H9 (cell line): ENCODE measurements around the gene SPEN. TPM values are rescaled to one million over a fixed set of nuclear protein-coding genes. Genes with fewer than 3 reads are reported as not detected.

Source experiments
- DNase-seq: peaks from one replicate; pipeline ENCODE4 v3.0.0-alpha.2; 2017
- H2AFZ ChIP-seq: one replicate; pipeline ENCODE4 v1.6.1; 2013; ENCODE audit warnings: mild to moderate bottlenecking, low read length, control low read depth, moderate library complexity
- H2AK5ac ChIP-seq: 2 replicates; pipeline ENCODE4 v1.6.1; 2013; ENCODE audit warnings: low read length, control low read depth, mixed read lengths; ENCODE audit not compliant: insufficient read length
- H2BK120ac ChIP-seq: one replicate; pipeline ENCODE4 v1.6.1; 2013; ENCODE audit warnings: low read depth, mild to moderate bottlenecking, low read length, control low read depth, inconsistent platforms; ENCODE audit not compliant: poor library complexity, severe bottlenecking
- H2BK12ac ChIP-seq: 2 replicates; pipeline ENCODE4 v1.6.1; 2013; ENCODE audit warnings: low read length, control low read depth, mixed read lengths, low read depth; ENCODE audit not compliant: insufficient read length
- H2BK15ac ChIP-seq: 2 replicates; pipeline ENCODE4 v1.6.1; 2013; ENCODE audit warnings: low read depth, low read length, control low read depth
- H2BK20ac ChIP-seq: one replicate; pipeline ENCODE4 v1.6.1; 2013; ENCODE audit warnings: low read depth, mild to moderate bottlenecking, low read length, control low read depth, inconsistent platforms; ENCODE audit not compliant: poor library complexity, severe bottlenecking
- H2BK5ac ChIP-seq: 2 replicates; pipeline ENCODE4 v1.6.1; 2013; ENCODE audit warnings: low read length, control low read depth, mixed read lengths; ENCODE audit not compliant: insufficient read length
- H3K14ac ChIP-seq: 2 replicates; pipeline ENCODE4 v1.6.1; 2013; ENCODE audit warnings: low read length, control low read depth; ENCODE audit not compliant: insufficient read depth
- H3K18ac ChIP-seq: 2 replicates; pipeline ENCODE4 v1.6.1; 2013; ENCODE audit warnings: low read depth, mild to moderate bottlenecking, mixed read lengths, low read length, control low read depth; ENCODE audit not compliant: insufficient read length
- H3K23ac ChIP-seq: 2 replicates; pipeline ENCODE4 v1.6.1; 2013; ENCODE audit warnings: low read length, control low read depth, mixed read lengths, low read depth; ENCODE audit not compliant: insufficient read length
- H3K23me2 ChIP-seq: 2 replicates; pipeline ENCODE4 v1.6.1; 2013; ENCODE audit warnings: low read depth, mild to moderate bottlenecking, mixed read lengths, low read length, control low read depth; ENCODE audit not compliant: insufficient read length, poor library complexity, severe bottlenecking
- H3K27ac ChIP-seq: 2 replicates; pipeline ENCODE4 v1.5.1; 2013; ENCODE audit warnings: low read length, control low read depth, mixed read lengths, low read depth; ENCODE audit not compliant: insufficient read length
- H3K27me3 ChIP-seq: 2 replicates; pipeline ENCODE4 v1.6.1; 2013; ENCODE audit warnings: low read length, control low read depth, inconsistent platforms; ENCODE audit not compliant: insufficient read depth
- H3K4ac ChIP-seq: 2 replicates; pipeline ENCODE4 v1.6.1; 2013; ENCODE audit warnings: low read depth, mild to moderate bottlenecking, control low read depth, inconsistent platforms, low read length, moderate library complexity
- H3K4me1 ChIP-seq: 2 replicates; pipeline ENCODE4 v1.6.1; 2013; ENCODE audit warnings: low read length, control low read depth, inconsistent platforms; ENCODE audit not compliant: insufficient read depth
- H3K4me2 ChIP-seq: 2 replicates; pipeline ENCODE4 v1.6.1; 2013; ENCODE audit warnings: low read length, control low read depth, mixed read lengths; ENCODE audit not compliant: insufficient read length, insufficient read depth
- H3K56ac ChIP-seq: 2 replicates; pipeline ENCODE4 v1.6.1; 2013; ENCODE audit warnings: low read depth, mild to moderate bottlenecking, mixed read lengths, low read length, control low read depth; ENCODE audit not compliant: insufficient read length
- H3K79me1 ChIP-seq: 2 replicates; pipeline ENCODE4 v1.6.1; 2013; ENCODE audit warnings: low read depth, mild to moderate bottlenecking, moderate library complexity, low read length, control low read depth, inconsistent platforms; ENCODE audit not compliant: insufficient read depth, poor library complexity, severe bottlenecking
- H3K79me2 ChIP-seq: 2 replicates; pipeline ENCODE4 v1.6.1; 2013; ENCODE audit warnings: low read length, control low read depth, inconsistent platforms; ENCODE audit not compliant: insufficient read depth
- H3K9ac ChIP-seq: 2 replicates; pipeline ENCODE4 v1.6.1; 2013; ENCODE audit warnings: low read length, control low read depth, mixed read lengths; ENCODE audit not compliant: insufficient read length; ENCODE audit errors: extremely low read depth
- H3K9me3 ChIP-seq: one replicate; pipeline ENCODE4 v1.6.1; 2013; ENCODE audit warnings: low read depth, low read length, inconsistent platforms; ENCODE audit not compliant: control insufficient read depth
- H3T11ph ChIP-seq: one replicate; pipeline ENCODE4 v1.6.1; 2013; ENCODE audit warnings: mild to moderate bottlenecking, low read length, control low read depth, inconsistent platforms
- H4K20me1 ChIP-seq: one replicate; pipeline ENCODE4 v1.6.1; 2013; ENCODE audit not compliant: control insufficient read depth, insufficient read length, insufficient read depth
- H4K5ac ChIP-seq: 2 replicates; pipeline ENCODE4 v1.6.1; 2013; ENCODE audit warnings: low read depth, mild to moderate bottlenecking, mixed read lengths, low read length, control low read depth; ENCODE audit not compliant: insufficient read length
- H4K8ac ChIP-seq: replicated peaks from 2 replicates; pipeline ENCODE4 v1.6.1; 2013; ENCODE audit warnings: low read length, control low read depth, mixed read lengths, low read depth; ENCODE audit not compliant: insufficient read length
- H4K91ac ChIP-seq: 2 replicates; pipeline ENCODE4 v1.6.1; 2013; ENCODE audit warnings: low read depth, mild to moderate bottlenecking, moderate library complexity, mixed read lengths, low read length, control low read depth; ENCODE audit not compliant: insufficient read length
- H3K27ac Mint-ChIP-seq, 3 experiments: 2 replicates in 2 of 3; 3 replicates in 1 of 3; pipeline ENCODE4 v1.8.0; 2020 to 2021; ENCODE audit warnings: mixed read lengths in 3 of 3, mild to moderate bottlenecking in 1 of 3, moderate library complexity in 1 of 3
- H3K27me3 Mint-ChIP-seq: 2 replicates; pipeline ENCODE4 v1.8.0; 2021; ENCODE audit warnings: low read depth, mild to moderate bottlenecking, moderate library complexity, mixed read lengths
- H3K36me3 Mint-ChIP-seq, 3 experiments: 2 replicates in 2 of 3; 3 replicates in 1 of 3; pipeline ENCODE4 v1.8.0; 2020 to 2021; ENCODE audit warnings: low read depth in 3 of 3, mixed read lengths in 3 of 3; ENCODE audit not compliant: insufficient read depth in 1 of 3
- H3K4me1 Mint-ChIP-seq, 2 experiments: 2 replicates each; pipeline ENCODE4 v1.8.0; 2020; ENCODE audit warnings: mixed read lengths in 2 of 2
- H3K4me3 Mint-ChIP-seq, 2 experiments: 2 replicates in 1 of 2; 3 replicates in 1 of 2; pipeline ENCODE4 v1.8.0; 2020 to 2021; ENCODE audit warnings: mild to moderate bottlenecking in 2 of 2, mixed read lengths in 2 of 2, moderate library complexity in 1 of 2
- H3K9me3 Mint-ChIP-seq, 2 experiments: 2 replicates in 1 of 2; 3 replicates in 1 of 2; pipeline ENCODE4 v1.8.0; 2020; ENCODE audit warnings: mild to moderate bottlenecking in 2 of 2, mixed read lengths in 2 of 2, moderate library complexity in 1 of 2
- WGBS: extraction: QIAGEN DNeasy Blood & Tissue Kit; methylation state at CpG from one replicate; pipeline ENCODE4 v1.1.7; 2013; ENCODE audit warnings: missing lambda C conversion rate, low lambda C conversion rate, mixed read lengths; ENCODE audit not compliant: insufficient read length; ENCODE audit errors: extremely low coverage; 5-methylcytosine and 5-hydroxymethylcytosine counted together
- total RNA-seq: library from RNA; stranded (reverse); gene quantifications from 2 replicates; pipeline ENCODE4 v1.2.1, GENCODE V29; 2021
- TF ChIP-seq, protein P1 (sequence below): fragments of 200-600 bp; sonication (generic); conservative IDR thresholded peaks from 3 replicates; pipeline ENCODE4 v1.8.0; 2021; ENCODE audit warnings: antibody characterized with exemption, mild to moderate bottlenecking

Gene SPEN
- total RNA-seq, 1 experiment from 2014 or later, result 59.6 TPM

DNA sequence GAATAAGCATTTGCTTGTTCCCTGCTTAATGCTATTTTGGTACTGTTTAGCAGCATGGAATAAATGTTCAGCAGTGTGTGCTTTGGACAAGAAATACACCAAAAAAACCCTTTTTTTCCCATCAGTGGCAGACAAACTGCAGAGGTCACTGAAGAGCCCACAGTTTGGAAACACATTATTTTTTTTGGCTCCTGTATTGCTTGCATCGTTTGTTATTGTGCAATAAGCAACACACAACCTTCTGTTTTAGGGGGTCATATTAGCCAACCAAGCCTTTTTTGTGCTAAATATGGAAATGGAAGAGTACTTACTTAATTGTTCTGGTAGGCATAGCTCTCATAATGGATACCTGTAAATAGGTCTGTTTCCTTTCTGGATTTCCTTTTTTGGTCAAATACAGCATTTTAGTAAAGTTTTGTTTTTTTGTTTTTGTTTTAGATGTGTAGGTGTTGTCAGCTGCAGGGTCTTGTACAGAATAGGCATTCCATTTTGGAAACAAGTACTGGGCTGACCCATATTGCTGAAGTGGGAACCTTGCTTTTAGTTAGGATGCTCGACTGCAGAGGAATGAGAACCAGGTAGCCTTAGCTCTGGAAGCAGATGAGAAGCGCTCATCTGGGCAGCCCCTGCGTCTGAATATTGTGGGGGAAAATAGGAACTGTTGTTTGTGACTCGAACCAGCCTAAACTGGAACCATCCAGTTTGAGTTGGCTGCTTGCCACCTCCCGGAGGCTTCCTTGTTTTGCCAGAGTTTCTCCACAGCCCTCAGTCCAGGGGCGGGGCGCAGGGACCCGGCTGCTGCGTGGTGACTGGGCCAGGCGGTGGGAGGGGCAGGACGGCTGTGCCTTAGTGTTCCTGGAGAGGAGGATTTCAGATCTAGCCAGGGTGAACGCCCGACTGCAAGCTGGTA lies 38.4 kb downstream of the SPEN start:
- H2BK120ac ChIP-seq, result peak overlapping the region; percentile 95
- H3K27ac ChIP-seq, result peak overlapping the region; percentile 98
- H3K79me1 ChIP-seq, result peaks cover 12% of the 10 kb centered on the region
- no peaks in the 10 kb centered on the region for H3K27me3 ChIP-seq
- peak overlapping the region; percentile 58 for H3K4me2 ChIP-seq
- H3K56ac ChIP-seq, result no peak overlapping the region
- Mint-ChIP-seq H3K9me3 (no peaks in the 10 kb centered on the region), H3K4me3 (peak overlapping the region in 1 of 2 experiments; percentile 69; a peak in 3 of 5 replicates), H3K27me3 (no peaks in the 10 kb centered on the region), H3K4me1 (peaks cover 19 to 32% of the 10 kb centered on the region in 2 experiments), H3K36me3 (peaks cover 3 to 16% (median 13%) of the 10 kb centered on the region in 3 experiments; a peak in 6 of 7 replicates), H3K27ac (peak overlapping the region; percentile 75 to 100 (median 84))
- peak overlapping the region; percentile 85 for H3T11ph ChIP-seq
- H2BK5ac ChIP-seq, result peak overlapping the region; percentile 99
- peak; percentile 91 for DNase-seq
- H4K20me1 ChIP-seq, result no peaks in the 10 kb centered on the region
- peak overlapping the region; percentile 99 for H2BK12ac ChIP-seq
- H4K8ac ChIP-seq, result peak overlapping the region; percentile 99
- H3K4ac ChIP-seq, result no peak overlapping the region; the same call in 1 of the 2 replicates
- peaks cover 4% of the 10 kb centered on the region for H3K23me2 ChIP-seq
- no CpG with 5 or more reads among the region's 14 CpGs for WGBS
- peak overlapping the region; percentile 96 for H3K14ac ChIP-seq
- H4K91ac ChIP-seq, result peak overlapping the region; percentile 84
- H2BK15ac ChIP-seq, result peak overlapping the region; percentile 76; the same call in 1 of the 2 replicates
- peak overlapping the region; percentile 92 for H3K18ac ChIP-seq
- peak overlapping the region; percentile 56 for H2AFZ ChIP-seq
- no peak overlapping the region for H3K23ac ChIP-seq
- H2BK20ac ChIP-seq, result no peak overlapping the region
- no peaks in the 10 kb centered on the region for H3K9me3 ChIP-seq
- H3K79me2 ChIP-seq, result peaks cover 19% of the 10 kb centered on the region; the same call in 1 of the 2 replicates
- TF ChIP-seq, protein P1, sequence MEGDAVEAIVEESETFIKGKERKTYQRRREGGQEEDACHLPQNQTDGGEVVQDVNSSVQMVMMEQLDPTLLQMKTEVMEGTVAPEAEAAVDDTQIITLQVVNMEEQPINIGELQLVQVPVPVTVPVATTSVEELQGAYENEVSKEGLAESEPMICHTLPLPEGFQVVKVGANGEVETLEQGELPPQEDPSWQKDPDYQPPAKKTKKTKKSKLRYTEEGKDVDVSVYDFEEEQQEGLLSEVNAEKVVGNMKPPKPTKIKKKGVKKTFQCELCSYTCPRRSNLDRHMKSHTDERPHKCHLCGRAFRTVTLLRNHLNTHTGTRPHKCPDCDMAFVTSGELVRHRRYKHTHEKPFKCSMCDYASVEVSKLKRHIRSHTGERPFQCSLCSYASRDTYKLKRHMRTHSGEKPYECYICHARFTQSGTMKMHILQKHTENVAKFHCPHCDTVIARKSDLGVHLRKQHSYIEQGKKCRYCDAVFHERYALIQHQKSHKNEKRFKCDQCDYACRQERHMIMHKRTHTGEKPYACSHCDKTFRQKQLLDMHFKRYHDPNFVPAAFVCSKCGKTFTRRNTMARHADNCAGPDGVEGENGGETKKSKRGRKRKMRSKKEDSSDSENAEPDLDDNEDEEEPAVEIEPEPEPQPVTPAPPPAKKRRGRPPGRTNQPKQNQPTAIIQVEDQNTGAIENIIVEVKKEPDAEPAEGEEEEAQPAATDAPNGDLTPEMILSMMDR, result no peak
- no peaks in the 10 kb centered on the region for H3K4me1 ChIP-seq
- peak overlapping the region; percentile 97 for H4K5ac ChIP-seq
- H3K9ac ChIP-seq, result peak overlapping the region; percentile 90
- peak overlapping the region; percentile 99 for H2AK5ac ChIP-seq
